Hindlimb muscle (tissue), 1 donor: Measurements from ENCODE around the gene DPP6. TPM values are rescaled to one million over a fixed set of nuclear protein-coding genes. Genes with fewer than 3 reads are reported as not detected.
"Not testable (repeated sequence)": the region's sequence is repeated elsewhere in the genome, so short reads cannot be mapped to it uniquely, and the experiment has no call there.

ENCODE experiments used
- DNase-seq: peaks from one replicate; pipeline ENCODE4 v3.0.0-alpha.2; 2013
- polyA plus RNA-seq: library from polyadenylated mRNA; unstranded; fragments of 120-200 nt; gene quantifications from one replicate; pipeline ENCODE4 v1.2.1, GENCODE V29; 2013; ENCODE audit not compliant: insufficient read length

Gene DPP6
- polyA plus RNA-seq, 1 donor = 2.0 TPM

DNA sequence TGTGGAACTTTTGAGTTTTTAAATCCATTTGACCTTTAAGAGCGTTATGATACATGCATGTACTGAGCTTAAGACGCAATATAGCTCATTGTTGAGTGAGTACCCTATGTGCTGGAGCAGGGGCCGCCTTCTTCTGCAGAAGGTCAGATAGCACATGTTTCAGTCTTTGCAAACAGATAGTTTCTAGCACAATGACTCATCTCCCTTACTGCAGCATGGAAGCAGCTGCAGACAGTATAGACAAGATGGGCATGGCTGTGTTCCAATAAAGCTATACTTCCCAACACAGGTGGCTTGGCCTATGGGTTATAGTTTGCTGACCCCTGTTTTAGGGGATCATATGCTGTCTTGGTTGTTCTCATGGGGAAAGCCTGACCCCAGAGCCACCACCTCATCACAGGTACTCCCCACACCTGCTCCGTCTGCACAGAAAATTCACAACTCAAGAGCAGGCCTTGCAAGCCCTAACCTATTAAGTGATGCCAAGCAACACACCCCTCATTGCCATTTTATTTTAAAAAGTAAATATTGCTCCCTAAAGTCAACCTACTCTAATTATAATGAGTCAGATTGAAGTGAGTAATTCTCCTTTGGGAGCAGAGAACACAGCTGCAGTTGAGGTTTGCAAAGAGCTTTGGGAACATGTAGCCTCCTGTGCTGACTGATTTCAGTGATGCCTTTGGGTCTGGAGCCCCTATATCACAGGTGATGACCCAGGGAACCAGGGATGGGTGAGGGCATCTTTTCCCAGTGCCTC lies 620.6 kb downstream of the DPP6 start:
- DNase-seq = no peak

DNA sequence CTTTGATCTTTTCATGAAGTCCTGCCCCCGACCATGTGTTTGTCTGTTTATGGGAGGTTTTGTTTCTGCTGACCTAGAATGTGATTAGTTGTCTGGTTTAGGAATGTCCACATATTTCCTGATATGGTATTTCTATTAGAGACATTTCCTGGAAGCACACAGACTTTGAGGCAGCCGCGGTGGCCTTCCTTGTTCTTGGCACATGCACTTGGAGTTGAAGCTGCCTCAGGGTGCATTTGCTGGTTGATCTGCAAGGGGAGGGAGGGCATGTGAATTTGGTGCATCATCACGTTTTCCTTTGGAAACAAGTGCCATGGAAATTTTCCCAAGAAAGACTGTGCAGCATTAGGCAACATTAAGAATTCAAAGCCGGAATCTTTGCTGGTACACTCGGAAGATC lies 622.0 kb downstream of the DPP6 start:
- DNase-seq = no peak

DNA sequence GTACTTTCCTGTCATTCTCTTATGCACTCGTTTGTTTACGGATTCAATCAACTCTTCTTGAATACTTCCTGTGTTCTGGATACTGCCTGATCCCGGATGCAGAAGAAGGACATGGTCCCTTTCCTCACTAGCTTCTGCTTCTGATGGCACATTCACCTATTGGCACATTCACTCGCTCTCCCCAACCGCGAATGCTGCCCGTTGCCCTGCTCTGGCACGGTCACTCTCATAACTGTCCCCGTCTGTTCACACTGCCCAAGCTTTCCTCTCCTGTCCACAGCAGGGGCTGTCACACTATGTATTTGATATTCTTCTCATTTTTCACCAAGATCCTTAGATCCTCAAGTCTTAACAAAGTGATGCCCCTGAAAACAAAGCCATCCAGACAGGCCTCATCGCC lies 623.4 kb downstream of the DPP6 start:
- DNase-seq = no peak

DNA sequence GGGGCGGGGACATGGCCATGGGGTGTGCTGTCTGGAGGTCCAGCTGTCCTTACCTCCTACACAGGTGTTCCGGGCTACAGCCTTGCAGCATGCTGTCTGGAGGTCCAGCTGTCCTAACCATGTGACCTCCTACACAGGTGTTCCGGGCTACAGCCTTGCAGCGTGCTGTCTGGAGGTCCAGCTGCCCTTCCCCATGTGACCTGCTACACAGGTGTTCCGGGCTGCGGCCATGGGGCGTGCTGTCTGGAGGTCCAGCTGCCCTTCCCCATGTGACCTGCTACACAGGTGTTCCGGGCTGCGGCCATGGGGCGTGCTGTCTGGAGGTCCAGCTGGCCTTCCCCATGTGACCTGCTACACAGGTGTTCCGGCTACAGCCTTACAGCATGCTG lies 623.8 kb downstream of the DPP6 start:
- not testable (repeated sequence) for DNase-seq

DNA sequence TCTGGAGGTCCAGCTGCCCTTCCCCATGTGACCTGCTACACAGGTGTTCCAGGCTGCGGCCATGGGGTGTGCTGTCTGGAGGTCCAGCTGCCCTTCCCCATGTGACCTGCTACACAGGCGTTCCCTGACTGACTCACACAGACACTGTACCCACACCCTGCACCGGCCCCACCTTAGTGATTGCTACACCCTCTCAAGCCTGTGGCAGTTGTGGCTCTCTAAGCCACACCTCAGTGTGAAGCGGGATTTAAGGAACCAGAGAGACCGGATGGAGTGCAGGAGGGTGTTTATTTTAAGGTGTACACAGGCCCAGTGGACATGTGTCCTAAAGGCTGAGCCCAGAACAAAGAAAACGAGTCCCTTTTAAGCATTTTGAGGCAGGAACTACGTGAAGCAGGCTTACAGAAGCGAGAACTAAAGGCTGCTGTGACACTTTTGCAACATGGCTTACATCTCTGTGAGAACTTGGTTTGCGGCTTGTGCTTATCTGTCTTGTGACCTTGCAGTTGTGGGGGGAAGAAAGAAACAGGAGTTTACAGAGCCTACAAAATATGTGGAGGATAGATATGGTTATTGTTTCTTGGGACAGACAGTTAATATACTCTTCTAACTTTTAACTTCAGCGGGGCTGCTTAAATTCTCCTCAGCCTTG lies 624.4 kb downstream of the DPP6 start:
- no peak for DNase-seq

DNA sequence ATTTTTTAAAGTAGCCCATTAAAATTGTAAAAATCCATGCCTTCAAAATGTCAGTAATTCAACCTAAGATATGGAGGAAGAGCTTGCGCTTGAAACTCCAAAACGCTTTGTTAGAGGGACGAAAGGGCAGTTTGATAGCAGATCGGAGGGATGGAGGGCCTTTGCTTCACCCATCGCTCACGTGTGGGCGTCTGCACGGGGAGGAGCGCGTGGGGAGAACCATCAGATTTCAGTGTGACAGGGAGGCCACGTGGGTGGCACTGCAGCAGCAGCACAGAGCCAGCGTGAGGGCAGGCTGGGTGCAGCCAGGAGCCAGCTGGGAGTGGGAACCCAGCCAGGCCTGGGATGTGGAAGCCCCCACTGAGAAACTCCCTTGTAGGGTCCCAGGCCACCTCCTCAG lies 625.3 kb downstream of the DPP6 start:
- no peak for DNase-seq

DNA sequence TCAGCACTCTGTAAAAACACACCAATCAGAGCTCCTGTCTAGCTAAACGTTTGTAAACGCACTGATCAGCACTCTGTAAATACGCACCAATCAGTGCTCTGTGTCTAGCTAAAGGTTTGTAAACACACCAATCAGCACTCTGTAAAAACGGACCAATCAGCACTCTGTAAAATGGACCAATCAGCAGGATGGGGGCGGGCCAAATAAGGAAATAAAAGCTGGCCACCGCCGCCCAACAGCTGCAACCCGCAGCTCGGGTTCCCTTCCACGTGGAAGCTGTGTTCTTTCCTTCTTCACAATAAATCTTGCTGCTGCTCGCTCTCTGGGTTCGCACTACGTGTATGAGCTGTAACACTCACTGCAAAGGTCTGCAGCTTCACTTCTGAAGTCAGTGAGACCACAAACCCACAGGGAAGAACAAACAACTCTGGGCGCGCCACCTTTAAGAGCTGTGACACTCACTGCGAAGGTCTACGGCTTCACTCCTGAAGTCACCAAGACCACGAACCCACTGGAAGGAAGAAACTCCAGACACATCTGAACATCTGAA lies 625.9 kb downstream of the DPP6 start:
- not testable (repeated sequence) for DNase-seq

DNA sequence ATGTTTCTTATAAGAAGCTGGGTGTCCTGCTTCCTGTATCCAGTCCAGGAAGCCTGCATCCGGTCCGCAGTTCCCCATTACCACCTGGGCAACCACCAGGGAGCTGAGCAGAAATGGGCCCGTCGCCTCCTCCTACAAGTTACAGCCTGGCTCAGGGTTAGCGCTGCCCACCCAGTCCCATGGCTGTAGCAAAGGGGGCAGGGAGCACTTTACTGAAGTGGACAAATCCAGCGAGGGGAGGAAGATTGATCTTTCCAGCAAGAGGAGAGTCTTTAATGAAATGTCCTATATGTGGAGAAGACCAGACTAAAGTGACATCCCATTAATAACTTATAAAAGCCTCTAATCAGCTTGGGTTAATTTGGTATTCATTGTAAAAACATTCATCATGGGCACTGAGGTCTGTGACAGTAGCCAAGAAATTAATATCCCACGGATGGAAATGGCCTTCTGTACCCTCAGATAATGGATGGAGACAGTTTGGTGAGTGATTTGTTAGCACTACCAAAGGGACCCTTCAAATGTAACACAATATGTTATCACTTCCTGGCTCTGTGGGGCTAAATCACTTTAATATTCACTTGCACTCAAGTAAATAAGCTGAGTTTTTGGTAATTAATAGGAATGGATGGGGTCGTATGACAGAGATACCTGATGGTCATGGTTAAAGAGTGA lies 627.3 kb downstream of the DPP6 start:
- DNase-seq = no peak

DNA sequence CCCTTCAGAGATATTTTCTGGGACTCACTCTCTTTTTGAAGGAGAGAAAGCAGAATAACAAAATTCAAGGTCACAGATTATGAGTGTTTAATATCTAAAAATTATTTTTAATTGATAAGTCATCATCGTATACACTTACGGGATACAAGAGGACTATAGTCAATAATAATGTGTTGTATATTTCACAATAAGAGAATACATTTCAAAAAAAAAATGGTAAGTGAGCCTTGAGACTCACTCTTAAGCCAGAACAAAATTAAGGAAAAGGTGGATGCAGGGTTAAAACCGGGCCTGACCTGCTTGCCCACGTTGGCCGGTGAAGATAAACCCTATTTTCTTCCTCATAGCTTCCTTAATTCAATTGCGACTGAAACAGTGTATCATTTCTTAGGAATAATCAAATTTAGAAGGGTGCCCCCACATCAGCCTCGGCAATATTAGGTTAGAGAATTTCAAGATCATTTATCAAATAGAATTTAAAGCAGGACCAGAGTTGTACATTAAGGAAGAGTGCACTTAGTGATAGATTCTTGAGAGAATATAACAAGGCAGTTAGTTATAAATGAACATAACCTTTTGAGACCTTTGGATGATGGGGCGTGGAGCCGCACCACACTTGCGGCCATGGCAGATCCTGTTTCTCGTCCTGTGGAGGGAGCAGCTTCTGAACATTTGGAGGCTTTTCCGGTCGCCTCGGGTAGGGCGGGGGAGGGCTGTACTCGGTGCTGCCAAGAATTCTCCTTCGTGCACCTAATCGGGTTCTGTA lies 628.9 kb downstream of the DPP6 start:
- no peak for DNase-seq

DNA sequence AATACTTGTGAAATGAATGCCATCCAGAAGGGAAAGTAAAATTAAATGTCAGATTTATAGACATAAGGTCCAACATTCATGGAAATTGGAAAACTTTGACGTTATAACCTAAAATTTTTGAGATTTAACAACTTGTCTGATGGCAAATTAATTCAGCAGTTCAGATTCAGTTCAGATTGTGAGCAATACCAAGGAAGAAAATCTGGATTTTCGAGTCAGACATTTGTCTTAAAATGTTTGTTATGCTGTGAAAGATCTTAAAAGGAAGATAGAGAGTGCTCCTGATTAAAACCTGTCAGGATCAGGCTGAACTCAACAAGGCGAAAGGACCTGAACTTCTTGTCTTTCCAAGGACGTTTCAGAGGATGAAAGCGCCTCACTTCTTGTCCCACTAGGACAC lies 629.8 kb downstream of the DPP6 start:
- DNase-seq = no peak

DNA sequence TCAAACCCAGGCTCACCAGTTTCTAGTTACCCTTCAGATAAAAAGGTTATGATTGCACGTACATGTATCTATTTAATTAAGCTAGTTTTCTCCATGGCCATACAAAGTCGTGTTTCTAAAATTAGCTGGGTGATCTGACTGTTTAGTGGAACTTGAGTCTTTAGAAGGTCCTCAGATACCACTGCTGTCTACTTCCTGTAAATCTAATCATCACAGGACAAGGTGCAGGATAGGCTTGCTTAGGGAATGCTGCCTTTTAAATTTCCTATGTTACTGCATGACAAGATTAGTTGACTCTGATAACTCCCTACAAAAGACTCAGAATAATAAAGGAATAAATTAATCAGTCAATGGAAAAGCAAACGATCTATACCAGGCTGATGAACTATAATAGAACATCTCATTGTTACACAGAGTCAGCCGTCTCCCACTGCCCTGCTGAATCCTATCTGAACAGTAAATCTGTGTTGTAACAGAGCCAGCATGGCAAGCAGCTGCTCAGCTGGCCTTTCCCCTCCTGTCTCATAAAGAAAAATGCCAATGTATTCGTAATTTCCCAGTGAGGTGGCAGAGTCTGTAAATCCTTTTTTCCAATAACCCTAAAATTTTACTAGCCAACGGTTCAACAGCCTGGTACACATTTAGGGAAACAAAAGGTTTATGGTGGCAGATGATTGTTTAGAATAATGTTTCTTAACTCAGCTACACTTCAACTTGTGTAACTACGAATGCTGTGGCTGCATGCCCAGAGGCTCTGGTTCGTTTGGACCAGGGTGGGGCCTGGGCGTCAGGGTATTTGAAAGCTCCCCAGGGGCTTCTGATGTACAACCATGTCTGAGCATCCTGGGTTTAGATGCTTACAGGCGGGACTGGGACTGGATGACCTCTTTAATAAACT lies 632.7 kb downstream of the DPP6 start:
- peak; percentile 30 for DNase-seq

DNA sequence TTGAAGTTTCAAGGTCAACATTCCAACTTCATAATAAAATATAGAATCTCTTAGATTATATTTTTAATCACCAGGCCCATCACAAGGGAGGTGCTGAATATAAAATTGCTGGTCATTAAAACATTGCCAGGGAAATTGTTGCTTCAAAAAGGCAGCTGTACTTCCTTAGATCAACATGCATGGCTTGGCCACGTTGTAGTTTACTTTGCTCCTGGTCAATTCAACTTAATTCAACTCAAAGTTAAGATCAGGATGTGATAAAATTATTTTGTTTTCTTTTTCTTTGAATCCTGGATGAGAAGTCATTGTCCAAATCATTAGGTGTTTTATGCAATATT lies 633.3 kb downstream of the DPP6 start:
- no peak for DNase-seq

DNA sequence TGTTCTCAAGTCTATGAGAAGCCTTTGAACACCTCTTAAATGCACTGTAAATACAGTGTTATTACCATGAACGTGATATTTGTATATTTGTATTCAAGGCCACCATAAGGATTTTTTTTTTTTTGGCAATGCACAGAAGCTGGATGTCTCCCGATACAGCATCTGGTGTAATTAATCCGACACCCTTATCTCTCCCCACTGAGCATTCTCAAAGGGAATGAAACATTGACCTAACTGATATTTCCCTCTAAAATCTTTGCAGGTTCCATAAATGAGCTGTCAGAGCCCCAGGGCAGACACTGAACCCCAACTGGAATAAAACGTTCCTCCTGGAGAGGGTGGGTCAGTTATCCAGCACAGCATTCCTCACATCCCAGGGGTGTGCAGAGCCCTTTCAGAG lies 634.1 kb downstream of the DPP6 start:
- DNase-seq = no peak

DNA sequence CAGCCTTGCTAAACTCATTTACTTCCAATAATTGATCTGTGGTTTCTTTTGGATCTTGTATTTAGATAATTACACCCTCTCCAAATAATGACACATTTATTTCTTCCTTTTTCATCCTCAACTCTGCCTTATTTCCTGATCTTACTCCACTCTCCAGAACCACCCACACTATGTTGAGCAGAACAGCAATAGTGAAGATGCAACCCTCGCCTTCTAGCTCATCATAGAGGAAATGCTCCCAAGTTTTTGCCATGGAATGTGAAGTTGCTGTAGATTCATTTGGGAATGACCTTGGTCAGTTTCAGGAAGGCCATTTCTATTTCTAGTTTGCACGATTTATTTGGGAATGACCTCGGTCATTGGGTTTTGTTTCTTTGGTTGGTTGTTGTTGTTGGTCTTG lies 636.8 kb downstream of the DPP6 start:
- DNase-seq = no peak

DNA sequence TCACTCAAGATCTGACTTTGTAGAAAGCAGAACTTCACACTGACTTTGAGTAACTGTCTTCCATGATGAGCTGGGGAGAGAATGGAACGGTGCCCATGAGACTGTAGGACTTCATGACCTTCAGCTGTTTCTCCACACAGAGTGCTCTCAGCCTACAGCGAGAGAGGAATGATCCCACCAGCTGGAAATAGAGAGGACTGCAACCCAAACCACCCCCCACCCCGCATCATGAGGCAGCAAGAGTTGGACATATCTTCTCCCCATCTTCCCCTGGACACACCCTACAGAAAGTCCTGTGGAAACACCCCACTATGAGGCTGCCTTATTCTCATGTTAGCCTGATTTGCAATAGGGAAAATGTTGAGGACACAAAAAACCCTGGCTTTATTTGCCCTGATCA lies 638.2 kb downstream of the DPP6 start:
- no peak for DNase-seq

DNA sequence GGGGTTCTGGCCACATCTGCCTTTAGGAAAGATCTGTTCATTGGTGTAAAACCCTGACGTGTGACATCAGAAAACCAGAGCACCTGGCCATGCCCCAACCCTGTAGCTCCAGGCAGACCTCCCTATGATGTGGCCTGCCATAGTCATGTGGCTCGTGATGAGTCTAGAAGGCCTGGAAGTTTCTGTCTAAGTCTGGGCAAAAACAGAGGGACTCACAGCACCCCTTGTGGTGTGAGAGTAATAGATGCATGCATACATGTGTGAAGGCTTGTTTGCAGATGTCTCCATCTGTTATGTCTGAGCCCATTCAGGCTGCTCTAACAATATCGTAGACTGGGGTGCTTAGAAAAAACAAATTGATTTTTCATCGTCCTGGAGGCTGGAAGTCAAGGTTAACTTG lies 641.5 kb downstream of the DPP6 start:
- no peak for DNase-seq

DNA sequence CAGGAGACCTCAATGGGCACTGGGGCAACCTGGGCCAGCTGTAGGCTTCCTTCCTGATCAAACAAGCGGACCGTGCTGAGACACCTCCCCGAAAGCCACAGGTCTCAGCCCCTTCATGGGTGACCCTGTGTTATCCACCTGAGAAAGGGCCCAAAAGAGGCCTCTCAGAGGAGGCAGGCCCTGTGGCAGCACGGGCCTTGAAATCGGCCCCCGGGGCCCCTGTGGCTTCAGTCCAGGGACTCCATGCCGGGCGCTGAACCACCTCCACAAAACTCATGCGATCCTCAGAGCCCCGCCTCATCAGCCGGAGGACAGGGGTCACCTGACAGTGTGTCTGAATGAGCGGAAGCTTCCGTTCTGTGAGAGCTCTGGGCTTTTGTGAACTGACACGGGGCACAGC lies 643.6 kb downstream of the DPP6 start:
- DNase-seq = no peak

DNA sequence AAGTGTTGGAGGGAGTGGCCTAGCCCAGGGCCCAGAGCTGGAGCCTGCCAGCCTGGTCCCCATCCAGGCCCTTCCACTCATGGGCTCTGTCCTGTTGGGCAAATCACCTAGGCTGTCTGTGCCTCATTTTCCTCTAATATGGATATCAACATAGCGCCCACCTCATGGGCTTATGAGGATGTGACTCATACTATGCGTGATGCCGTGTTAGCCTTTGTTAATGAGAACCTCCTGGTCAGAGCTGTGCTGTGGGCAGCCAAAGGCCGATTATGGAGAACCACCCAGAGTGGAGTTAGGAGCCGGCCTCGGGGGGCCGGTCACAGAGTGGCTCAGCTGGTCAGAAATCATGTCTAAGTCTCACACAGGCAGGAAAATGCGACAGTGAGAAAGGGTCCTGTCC lies 644.4 kb downstream of the DPP6 start:
- DNase-seq = no peak

DNA sequence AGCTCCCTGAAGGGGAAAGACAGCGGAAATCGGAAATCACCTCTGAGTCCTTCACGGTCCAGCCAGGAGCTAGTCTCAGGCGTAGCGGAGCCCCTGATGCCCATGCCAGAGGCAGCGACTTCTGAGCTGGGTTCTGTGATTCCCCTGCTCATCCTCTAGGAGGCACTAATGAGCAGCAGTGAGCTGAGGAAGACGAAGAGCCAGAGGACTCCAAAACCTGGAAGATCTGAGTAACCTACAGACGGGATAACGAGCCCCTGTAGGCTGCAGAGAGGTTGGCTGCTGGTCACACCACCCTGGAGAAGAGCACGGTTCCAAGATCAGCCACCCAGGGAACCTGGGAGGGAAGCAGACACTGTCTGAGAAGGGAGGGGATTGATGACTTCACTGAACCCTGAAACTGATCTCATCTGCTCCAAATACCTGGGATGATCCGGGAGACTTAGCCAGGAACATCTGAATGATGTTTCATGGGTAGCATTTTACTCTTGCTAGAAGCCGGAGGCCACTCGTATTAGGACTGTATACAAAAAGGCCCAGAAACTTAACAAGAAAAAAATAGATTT lies 646.6 kb downstream of the DPP6 start:
- DNase-seq = no peak

DNA sequence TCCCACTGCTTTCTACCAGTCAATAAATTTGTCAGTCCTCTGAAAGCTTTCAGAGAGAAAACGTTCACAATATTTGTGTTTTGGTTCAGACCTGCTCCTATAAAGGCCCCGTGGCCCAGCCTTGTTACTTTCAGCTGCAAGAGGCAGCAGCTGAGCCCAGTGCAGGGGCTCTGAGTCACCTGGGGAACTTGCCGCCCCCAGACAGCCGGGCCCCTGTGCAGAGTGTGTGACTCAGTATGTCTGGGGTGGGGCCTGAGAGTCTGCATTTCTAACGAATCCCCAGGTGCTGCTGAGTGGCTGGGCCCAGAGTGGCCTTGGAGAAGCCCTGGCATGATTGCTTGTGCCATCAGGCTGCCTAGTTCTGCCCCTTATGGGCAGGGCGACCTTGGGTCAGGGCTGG lies 647.2 kb downstream of the DPP6 start:
- DNase-seq = no peak

DNA sequence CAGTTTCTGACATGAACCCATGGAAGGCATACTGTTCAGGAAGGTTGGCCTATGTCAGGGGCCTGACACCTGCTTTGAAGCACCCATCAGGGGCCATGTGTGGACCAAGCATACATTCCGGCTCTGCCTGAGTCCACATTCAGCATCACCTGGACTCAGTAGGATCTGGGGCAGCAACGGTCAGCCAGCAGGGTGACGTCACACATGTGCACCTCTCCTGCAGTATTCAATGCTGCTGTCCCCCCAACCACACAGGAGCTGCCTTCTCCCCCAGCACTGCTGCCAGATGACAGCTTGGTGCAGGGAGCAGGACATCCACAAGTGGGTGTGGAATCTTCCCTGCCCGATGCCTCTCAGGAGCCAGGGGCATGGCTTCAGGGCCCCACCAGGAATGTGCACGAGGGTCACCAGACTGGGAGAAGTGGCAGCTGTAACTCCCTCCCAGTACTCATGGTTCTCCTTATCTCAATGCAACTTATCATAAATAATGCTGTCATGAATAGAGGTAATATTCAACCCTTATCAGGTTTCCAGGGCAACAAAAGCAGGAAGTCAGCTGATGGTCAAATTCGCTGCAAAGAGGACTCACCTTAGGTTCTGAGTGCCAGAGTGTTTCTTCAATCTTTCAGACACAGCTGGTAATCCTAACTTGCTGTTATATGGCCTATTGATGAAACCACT lies 657.8 kb downstream of the DPP6 start:
- no peak for DNase-seq
